Sigmoid colon (tissue), 7 donors: ENCODE results near the gene CEP20. TPM values are rescaled to one million over a fixed set of nuclear protein-coding genes. Genes with fewer than 3 reads are reported as not detected.

ENCODE experiments used
- DNase-seq: peaks from one replicate; pipeline ENCODE4 v3.0.0-alpha.2; 2019
- H3K27ac ChIP-seq, 4 donors: fragments of 200-600 bp; sonication (generic); one replicate each; pipeline ENCODE4 v1.5.1; 2016 to 2019; ENCODE audit warnings: mild to moderate bottlenecking in 1 of 4
- H3K27me3 ChIP-seq, 3 donors: fragments of 200-600 bp; sonication (generic); one replicate each; pipeline ENCODE4 v1.5.1; 2019; ENCODE audit warnings: mild to moderate bottlenecking in 1 of 3
- H3K36me3 ChIP-seq, 4 donors: fragments of 200-600 bp; sonication (generic); one replicate each; pipeline ENCODE4 v1.5.1; 2016 to 2019
- H3K4me1 ChIP-seq, 4 donors: fragments of 200-600 bp; sonication (generic); one replicate each; pipeline ENCODE4 v1.5.1; 2017 to 2019
- H3K4me3 ChIP-seq, 4 donors: fragments of 200-600 bp; sonication (generic); one replicate each; pipeline ENCODE4 v1.5.1; 2017 to 2019; ENCODE audit warnings: mild to moderate bottlenecking in 2 of 4, moderate library complexity in 1 of 4
- H3K9me3 ChIP-seq, 4 donors: fragments of 200-600 bp in 3 of 4; sonication (generic) in 3 of 4; one replicate each; pipeline versions ENCODE4 v1.5.1 to v1.6.1; 2013 to 2019
- CTCF ChIP-seq, 4 experiments: fragments of 450-650 bp in 3 of 4; fragments of 200-600 bp in 1 of 4; IDR thresholded peaks; one replicate each; pipeline ENCODE4 v1.5.1; 2016 to 2019; ENCODE audit warnings: antibody characterized with exemption in 4 of 4, mild to moderate bottlenecking in 3 of 4, moderate library complexity in 2 of 4
- EP300 ChIP-seq, 4 donors: sonication (generic); formaldehyde crosslinking; IDR thresholded peaks; one replicate each; pipeline ENCODE4 v1.6.1; 2017; ENCODE audit warnings: antibody characterized with exemption in 4 of 4
- POLR2A ChIP-seq, 2 donors: fragments of 450-650 bp; IDR thresholded peaks; one replicate each; pipeline ENCODE4 v1.6.1; 2016; ENCODE audit warnings: antibody characterized with exemption in 2 of 2, mild to moderate bottlenecking in 2 of 2, moderate library complexity in 2 of 2
- POLR2AphosphoS5 ChIP-seq, 4 donors: sonication (generic); formaldehyde crosslinking; IDR thresholded peaks; one replicate each; pipeline ENCODE4 v1.6.1; 2017; ENCODE audit warnings: antibody characterized with exemption in 4 of 4
- WGBS, 2 donors: extraction: QIAGEN DNeasy Blood & Tissue Kit; methylation state at CpG; one replicate each; pipeline ENCODE4 v1.1.7; 2013; 5-methylcytosine and 5-hydroxymethylcytosine counted together
- intact Hi-C: fragments of 100-400 bp; cut with DNase I; formaldehyde crosslinking; loops from one replicate; pipeline ENCODE4 v1.15.1; 2023
- polyA plus RNA-seq, 3 donors: library from polyadenylated mRNA; stranded (reverse); fragments of 200-250 nt; gene quantifications; one replicate each; pipeline ENCODE4 v1.2.3, GENCODE V29; 2013
- total RNA-seq, 4 donors: library from RNA; depleted of rRNA; stranded (reverse); fragments of >200 nt; gene quantifications; one replicate each; pipeline ENCODE4 v1.1.0, GENCODE V29; 2016
- donor health status: healthy with polysubstance abuse.
- donor health status: Bipolar disorder and iron deficiency.
- donor health status: healthy.

The CEP20 gene
- total and polyA plus RNA-seq, 7 donors: 23.9 to 44.2 (median 31.6) TPM

GRCh38 chr16:15916323-15916722 lies 27.9 kb upstream of the CEP20 start:
- Histone ChIP-seq H3K4me1 (no peaks in the 10 kb centered on the region), H3K4me3 (no peak overlapping the region)

GRCh38 chr16:15915555-15916081 lies 27.2 kb upstream of the CEP20 start:
- H3K4me3 ChIP-seq: no peak overlapping the region
- no peaks in the 10 kb centered on the region for H3K36me3 ChIP-seq
- no peak overlapping the region for H3K27ac ChIP-seq
- intact Hi-C loops: no loop called here
- H3K9me3 ChIP-seq: no peaks in the 10 kb centered on the region
- WGBS, 2 donors: 80 to 89% methylated on average over 5 of the region's 5 CpGs
- H3K4me1 ChIP-seq: no peaks in the 10 kb centered on the region
- no peak for TF ChIP-seq CTCF (IDR thresholded peaks at IDR 0.05)
- no peak for TF ChIP-seq EP300 (IDR thresholded peaks at IDR 0.05)
- no peak for TF ChIP-seq POLR2AphosphoS5 (IDR thresholded peaks at IDR 0.05)
- no peak for TF ChIP-seq POLR2A (IDR thresholded peaks at IDR 0.05)
- no peak for DNase-seq
- H3K27me3 ChIP-seq: no peaks in the 10 kb centered on the region

More at GRCh38 chr16:15916323-15916722, 27.9 kb upstream of the CEP20 start:
- TF ChIP-seq POLR2A (IDR thresholded peaks at IDR 0.05) (no peak), CTCF (IDR thresholded peaks at IDR 0.05) (no peak), POLR2AphosphoS5 (IDR thresholded peaks at IDR 0.05) (no peak), EP300 (IDR thresholded peaks at IDR 0.05) (no peak)
- Histone ChIP-seq H3K36me3 (no peaks in the 10 kb centered on the region), H3K9me3 (no peaks in the 10 kb centered on the region), H3K27me3 (no peaks in the 10 kb centered on the region), H3K27ac (no peak overlapping the region)
- 85 to 89% methylated on average over 8 of the region's 8 CpGs for WGBS, 2 donors
- DNase-seq: no peak
- intact Hi-C loops: no loop called here

GRCh38 chr16:15913046-15913698 lies 24.8 kb upstream of the CEP20 start:
- Histone ChIP-seq H3K4me3 (no peak overlapping the region), H3K27me3 (no peaks in the 10 kb centered on the region), H3K4me1 (no peaks in the 10 kb centered on the region), H3K36me3 (no peaks in the 10 kb centered on the region), H3K27ac (no peak overlapping the region), H3K9me3 (no peaks in the 10 kb centered on the region)
- TF ChIP-seq POLR2A (IDR thresholded peaks at IDR 0.05): no peak
- TF ChIP-seq CTCF (IDR thresholded peaks at IDR 0.05): no peak
- no peak for TF ChIP-seq EP300 (IDR thresholded peaks at IDR 0.05)
- no peak for TF ChIP-seq POLR2AphosphoS5 (IDR thresholded peaks at IDR 0.05)
- WGBS, 2 donors: 18 to 63% methylated on average over 7 of the region's 7 CpGs
- no peak for DNase-seq
- intact Hi-C loops: no loop called here

GRCh38 chr16:15911198-15911597 lies 22.8 kb upstream of the CEP20 start:
- H3K36me3 ChIP-seq: no peaks in the 10 kb centered on the region
- TF ChIP-seq POLR2A (IDR thresholded peaks at IDR 0.05) (no peak), POLR2AphosphoS5 (IDR thresholded peaks at IDR 0.05) (no peak), CTCF (IDR thresholded peaks at IDR 0.05) (no peak), EP300 (IDR thresholded peaks at IDR 0.05) (no peak)
- H3K4me1 ChIP-seq: no peaks in the 10 kb centered on the region
- intact Hi-C loops: no loop called here
- DNase-seq: no peak
- no peaks in the 10 kb centered on the region for H3K27me3 ChIP-seq
- no peaks in the 10 kb centered on the region for H3K9me3 ChIP-seq
- no peak overlapping the region for H3K27ac ChIP-seq
- 97% methylated on average over 3 of the region's 3 CpGs for WGBS, 2 donors
- no peak overlapping the region for H3K4me3 ChIP-seq
